HG03097 (cell line): Measurements from ENCODE around the gene CHRNG.
"Not testable (repeated sequence)": the region's sequence is repeated elsewhere in the genome, so short reads cannot be mapped to it uniquely, and the experiment has no call there.

ENCODE experiments used
- ATAC-seq: cut with Tn5 transposase; IDR thresholded peaks from one replicate; pipeline ENCODE4 v1.9.1; 2021; ENCODE audit not compliant: unreplicated experiment, low FRiP score

The CHRNG gene

DNA sequence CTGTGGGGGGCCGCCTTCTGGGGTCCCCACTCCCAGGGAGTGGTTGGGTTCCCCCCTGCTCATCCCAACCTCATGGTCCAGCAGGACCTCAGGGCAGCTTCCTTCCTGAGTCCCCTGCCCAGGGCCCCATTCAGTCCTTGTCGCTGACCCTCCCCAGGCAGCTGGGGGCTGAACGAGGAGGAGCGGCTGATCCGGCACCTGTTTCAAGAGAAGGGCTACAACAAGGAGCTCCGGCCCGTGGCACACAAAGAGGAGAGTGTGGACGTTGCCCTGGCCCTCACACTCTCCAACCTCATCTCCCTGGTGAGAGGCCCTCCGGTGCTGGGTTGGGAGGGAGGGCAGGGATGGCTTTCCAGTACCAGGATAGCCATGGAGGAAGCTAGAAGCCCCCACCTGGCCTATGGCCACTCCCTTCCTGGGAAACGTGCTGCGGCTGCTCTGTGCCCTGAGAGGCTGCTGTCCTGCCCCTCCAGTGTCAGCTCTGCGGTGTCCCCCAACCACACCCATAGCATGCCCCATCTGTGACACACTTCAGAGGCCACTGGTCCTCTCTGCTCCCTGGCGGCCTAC is 13.0 kb upstream of the CHRNG start:
- no peak for ATAC-seq

- ATAC-seq, result no peak
Observed at GRCh38 chr2:232527905-232528470, 11.5 kb upstream of the CHRNG start.

- ATAC-seq, result no peak
Observed at GRCh38 chr2:232528746-232529460, 10.6 kb upstream of the CHRNG start.

DNA sequence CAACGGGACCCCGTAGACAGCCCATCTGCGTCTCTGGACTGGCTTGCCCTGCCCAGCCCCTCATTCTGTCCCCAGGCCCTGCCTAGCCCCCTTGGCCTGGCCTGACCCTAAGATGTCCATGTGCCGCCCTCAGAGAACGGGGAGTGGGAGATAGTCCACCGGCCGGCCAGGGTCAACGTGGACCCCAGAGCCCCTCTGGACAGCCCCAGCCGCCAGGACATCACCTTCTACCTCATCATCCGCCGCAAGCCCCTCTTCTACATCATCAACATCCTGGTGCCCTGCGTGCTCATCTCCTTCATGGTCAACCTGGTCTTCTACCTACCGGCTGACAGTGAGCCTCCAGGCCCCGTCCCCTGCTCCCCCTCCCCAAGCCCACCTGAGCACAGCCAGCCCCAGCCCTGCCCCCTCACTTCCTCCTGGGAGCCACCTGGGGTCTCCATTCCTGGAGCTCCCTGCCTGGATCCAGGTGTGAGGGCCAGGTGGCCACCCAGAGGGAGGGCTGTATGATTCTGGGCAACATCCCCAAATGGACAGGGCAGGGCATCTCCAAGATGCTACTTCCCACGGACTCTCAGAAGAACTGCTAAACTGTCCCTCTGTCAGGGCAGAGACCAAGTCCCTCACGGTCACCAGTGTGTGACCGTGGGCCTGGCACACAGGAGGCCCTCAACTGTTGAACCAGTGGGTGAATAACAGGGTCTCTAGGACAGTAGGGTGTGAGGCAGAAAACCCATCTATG is 9.5 kb upstream of the CHRNG start:
- ATAC-seq, result no peak

- ATAC-seq, result no peak
Observed at GRCh38 chr2:232530626-232531260, 8.7 kb upstream of the CHRNG start.

GRCh38 chr2:232532419-232532818 is 7.1 kb upstream of the CHRNG start:
- no peak for ATAC-seq

DNA sequence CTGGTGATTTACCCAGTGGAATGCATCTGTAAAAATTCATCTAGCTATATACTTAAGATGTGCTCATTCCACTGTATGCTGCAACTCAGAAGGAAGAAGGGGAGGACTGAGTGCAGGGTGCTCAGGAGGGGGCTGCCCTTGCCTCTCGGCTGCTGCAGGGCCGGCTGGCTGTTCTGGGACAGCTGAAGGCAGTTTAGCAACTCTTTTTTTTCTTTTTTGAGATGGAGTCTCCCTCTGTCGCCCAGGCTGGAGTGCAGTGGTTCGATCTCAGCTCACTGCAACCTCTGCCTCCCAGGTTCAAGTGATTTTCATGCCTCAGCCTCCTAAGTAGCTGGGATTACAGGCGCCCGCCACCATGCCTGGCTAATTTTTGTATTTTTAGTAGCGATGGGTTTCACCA is 6.7 kb upstream of the CHRNG start:
- not testable (repeated sequence) for ATAC-seq

- ATAC-seq, result no peak
Observed at GRCh38 chr2:232533944-232534710, 5.4 kb upstream of the CHRNG start.

DNA sequence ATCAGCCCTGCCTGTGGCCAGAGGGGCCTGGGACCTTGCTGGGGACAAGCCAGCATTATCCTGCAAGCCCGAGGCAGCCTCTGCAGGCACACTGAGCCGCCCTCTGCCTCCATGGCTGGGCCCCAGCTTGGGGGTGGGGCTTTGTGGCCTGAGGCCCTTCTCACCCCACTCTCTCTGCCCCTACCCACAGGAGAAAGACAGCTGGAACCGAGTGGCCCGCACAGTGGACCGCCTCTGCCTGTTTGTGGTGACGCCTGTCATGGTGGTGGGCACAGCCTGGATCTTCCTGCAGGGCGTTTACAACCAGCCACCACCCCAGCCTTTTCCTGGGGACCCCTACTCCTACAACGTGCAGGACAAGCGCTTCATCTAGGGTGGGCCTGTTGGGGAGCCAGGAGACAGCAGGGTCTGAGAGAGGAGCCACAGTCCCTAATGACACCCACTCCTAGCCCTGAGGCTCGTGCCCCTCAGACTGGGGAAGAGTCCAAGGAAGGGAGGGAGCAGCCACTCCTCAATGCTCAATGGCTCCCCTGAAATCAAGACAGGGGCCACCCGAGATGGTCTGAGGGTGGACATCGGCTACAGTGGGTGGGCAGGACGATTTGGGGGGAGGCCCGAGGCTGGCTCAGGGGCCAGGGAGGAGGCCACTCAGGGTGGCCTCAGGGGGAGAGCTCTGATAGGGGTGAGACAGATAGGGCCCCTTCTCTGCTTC is 4.4 kb upstream of the CHRNG start:
- ATAC-seq, result no peak

GRCh38 chr2:232535761-232536530 is 3.5 kb upstream of the CHRNG start:
- ATAC-seq, result no peak

DNA sequence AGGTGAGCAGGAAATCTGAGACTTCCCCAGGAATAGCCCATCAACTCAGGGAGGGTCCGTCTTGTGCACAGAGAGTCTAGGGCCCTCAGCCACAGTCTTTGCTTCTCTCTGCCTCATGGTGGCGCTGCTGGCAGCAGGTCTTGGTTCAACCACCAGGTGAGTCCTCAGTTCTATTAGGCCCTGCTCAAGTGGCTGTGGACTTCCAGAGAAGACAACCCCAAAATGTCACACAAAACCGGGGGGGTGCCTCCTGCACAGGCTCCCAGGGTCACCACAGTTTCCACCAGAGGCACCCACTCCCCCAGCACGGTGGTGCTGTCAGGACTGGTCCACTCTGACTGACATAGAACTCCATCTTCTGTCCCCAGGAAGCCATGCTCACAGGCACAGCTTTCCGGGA is 2.4 kb upstream of the CHRNG start:
- no peak for ATAC-seq

DNA sequence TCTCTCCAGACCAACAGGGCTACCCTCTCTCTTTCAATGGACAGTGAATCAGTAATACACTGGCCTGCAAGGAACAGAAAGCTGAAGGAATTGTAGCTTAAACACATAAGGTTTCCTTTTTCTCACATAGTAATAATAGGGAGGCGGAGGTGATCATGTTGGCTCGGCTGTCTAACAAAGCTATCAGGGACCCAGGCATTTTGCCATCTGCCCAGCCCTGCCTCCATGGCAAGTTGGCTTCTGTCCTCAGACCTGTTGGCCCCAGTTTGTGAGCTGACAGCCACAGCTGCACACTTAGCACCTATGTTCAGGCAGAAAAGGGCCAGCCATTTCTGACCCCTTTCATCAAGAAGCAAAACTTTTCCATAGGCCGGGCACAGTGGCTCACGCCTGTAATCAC is 2.0 kb upstream of the CHRNG start:
- ATAC-seq, result no peak

GRCh38 chr2:232538671-232539070 is 821 bp upstream of the CHRNG start:
- no peak for ATAC-seq

DNA sequence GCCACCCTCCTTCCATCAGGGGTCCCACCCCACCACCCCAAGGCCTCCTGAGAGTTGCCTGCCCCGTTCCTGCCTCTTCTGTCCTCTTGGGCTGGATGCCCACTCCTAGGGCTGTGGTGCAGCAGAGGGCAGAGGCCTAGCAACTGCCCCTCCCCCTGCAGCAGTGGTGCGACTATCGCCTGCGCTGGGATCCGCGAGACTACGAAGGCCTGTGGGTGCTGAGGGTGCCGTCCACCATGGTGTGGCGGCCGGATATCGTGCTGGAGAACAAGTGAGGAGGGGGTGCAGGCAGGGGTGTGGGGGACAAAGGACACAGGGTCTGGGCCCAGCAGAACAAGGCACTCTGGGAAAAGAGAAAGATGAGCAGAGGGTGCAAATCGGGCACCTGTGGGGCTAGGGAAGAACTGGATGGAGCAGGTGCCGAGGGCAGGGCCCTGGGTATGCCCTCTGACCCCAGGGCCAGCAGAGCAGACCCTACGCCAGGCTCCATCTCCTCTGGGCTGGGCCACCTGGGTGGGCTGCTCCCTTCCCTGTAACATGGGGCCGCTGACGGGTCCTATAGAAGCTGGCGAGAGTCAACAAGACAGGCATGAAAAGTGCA is 1.0 kb downstream of the CHRNG start:
- no peak for ATAC-seq

DNA sequence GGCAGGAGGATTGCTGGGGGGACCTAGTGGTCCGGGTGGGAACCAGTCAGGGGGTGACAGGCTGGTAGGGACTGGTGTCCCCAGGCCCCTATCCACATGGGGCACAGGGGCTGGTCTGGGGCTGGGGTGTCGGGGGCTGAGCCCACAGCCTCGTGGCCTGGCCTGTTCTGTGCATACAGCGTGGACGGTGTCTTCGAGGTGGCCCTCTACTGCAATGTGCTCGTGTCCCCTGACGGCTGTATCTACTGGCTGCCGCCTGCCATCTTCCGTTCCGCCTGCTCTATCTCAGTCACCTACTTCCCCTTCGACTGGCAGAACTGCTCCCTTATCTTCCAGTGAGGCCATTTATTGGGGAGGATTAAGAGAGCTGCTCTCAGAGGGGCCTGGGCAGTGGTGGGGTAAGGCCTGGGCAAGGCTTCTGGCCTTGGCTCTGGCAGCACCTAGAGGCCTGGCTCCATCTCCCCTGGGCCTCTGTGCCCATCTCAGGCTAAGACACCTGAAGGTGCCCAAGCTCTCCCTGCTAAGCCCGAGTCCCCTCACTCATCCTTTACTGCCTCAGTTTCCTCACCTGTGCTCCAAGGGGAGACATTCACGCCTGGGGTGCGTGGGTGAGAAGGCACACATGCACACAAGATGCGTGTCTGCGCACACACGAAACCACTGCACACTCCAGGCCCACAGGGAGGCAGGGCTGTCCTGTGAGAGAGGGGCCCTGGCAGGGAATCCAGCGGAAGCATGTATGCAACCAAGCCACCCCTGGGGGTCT is 1.9 kb downstream of the CHRNG start:
- no peak for ATAC-seq

GRCh38 chr2:232541961-232542714 is 2.6 kb downstream of the CHRNG start:
- no peak for ATAC-seq
